ENCODE data around the gene PLPP3.

Gene PLPP3

DNA sequence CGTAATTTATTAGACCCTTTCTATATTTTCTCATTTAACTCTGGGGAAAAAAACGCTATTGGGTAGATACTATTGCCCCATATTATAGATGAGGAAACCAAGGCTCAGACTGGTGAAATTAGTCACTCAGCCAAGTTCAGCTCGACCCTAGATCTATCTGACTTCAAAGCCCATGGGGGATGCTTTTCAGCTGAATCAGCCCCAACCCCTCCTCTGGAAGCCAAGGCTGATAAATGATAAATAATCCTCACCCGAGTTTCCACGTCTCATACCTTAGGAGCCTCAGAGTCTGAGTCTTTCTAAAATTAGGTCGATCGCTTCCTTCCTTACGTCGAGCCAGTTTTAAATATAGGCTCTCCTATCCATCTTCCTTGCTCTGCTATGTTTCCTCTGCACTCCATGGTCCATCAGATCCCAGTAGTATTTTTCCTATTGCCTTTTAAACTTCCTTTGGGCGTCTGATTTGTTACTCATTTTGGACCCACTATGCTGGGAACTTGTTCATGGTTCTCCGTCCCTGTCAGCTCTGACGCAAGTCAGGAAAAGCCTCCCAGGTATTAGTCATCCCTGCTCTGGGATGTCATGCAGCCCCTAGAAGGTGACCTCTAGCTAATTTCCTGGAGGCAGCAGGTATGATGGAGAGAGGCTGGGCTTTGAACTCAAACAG lies 122.8 kb downstream of the PLPP3 start:
- DNase-seq = no peak

DNA sequence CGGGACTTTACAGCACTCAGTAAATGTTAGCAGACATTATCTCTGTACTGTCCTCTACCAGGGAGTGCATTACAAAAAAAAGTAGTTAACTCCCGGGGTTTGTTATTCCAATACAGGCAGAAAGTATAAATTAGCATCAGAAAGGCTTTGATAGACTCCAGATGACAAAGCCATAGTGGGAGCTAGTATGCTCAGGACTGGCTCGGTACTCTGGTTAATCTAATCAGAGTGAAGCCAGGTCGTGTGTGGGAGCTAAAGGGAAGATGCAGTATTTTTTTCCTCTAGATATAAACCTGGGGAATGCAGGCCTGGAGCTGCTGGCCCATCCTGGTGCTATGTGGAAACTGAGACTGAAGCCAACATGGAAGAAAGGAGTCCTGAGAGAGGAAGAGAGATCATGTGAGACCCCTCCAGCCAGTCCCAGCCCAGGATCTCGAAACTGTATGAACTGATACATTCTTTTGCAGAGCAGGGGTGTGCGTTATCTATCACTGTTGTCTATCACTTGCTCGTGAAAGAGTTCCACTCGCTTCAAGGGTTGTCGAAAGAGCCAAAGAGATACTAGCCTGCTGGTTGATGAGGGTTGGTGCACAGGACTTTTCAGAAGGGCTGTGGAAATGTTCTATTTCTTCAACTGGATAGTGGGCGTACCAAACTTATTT lies 125.8 kb downstream of the PLPP3 start:
- no peak for DNase-seq

GRCh38 chr1:56453016-56453415 lies 126.3 kb downstream of the PLPP3 start:
- DNase-seq = no peak

DNA sequence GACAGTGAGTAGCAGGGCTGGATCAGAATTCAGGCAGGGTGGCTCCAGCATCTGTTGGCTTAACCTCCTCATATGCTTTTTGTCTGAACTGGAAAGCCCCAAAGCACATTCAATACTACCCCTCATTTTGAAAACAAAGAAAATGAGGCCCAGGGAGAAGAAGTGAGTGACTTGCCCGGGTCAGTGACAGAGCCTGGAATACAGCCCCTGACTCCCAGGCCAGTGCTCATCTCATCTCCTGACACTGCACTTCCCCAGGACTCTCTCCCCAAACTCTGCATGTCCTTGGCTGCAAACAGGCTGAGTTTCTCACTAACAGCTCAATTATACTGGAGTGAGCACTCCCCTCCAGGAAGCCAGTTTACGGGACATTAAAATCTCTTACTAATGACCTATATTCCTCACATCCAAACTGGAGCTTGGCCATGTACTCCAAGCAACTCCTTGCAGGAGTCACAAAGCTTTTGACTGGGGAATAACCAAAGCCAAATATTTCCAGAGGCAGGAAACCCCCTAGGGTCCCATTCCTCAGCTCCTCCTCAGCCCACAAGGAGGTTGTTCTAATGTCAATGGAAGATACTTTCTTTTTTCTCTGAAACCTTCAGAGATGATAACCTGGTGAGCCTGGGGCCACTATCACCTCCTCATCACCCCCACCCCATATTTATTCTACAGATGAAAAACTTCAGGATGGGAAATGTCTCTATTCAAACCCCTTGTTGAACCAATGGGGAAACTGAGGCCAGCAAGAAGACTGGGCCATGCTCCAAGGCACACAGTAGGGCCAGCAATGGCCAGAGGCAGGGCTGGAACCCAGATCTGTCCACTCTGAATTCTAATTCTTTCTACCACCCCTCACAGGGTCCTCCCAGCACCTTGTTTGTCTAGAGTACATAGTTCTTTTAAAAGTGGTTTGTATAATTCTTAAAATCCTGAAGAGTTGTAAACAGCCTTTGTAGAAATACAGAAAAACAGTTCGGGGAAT lies 127.0 kb downstream of the PLPP3 start:
- DNase-seq = no peak

- DNase-seq = no peak
These were observed 127.9 kb downstream of the PLPP3 start for GRCh38 chr1:56451491-56451890.

DNA sequence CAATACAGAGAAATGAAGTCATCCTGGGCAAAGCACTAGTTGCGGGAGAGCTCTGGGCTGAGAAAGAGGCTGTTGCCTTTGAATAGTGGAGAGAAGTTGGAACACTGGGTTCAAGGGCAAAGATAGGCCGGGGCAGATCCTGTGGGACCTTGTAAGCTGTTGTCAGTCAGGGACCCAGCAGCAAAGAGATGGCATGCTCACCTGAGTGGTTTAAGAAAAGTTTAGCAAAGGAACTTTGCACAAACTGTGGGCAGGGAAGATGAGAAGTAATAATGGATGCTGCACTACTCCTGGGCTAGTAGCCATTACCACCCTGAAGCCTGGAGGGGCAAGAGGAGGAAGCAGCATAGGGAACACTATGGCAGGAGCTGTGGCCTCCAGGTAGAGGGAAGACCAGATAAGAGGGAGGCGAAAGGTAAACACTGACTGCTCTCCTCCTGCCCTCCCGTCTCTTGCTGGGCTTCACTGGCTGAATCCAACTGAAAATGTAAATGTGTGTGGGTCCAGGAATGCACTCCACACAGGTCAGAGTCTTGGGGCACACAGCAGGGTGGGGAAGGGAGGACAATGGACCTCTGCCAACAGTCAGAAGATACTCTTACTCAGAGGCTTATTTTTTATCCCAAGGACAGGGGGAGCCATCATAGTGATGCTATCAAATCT lies 129.2 kb downstream of the PLPP3 start:
- no peak for DNase-seq

GRCh38 chr1:56448529-56449300 lies 130.6 kb downstream of the PLPP3 start:
- DNase-seq = no peak

- DNase-seq = no peak
These were observed 131.5 kb downstream of the PLPP3 start for GRCh38 chr1:56447823-56448222.

DNA sequence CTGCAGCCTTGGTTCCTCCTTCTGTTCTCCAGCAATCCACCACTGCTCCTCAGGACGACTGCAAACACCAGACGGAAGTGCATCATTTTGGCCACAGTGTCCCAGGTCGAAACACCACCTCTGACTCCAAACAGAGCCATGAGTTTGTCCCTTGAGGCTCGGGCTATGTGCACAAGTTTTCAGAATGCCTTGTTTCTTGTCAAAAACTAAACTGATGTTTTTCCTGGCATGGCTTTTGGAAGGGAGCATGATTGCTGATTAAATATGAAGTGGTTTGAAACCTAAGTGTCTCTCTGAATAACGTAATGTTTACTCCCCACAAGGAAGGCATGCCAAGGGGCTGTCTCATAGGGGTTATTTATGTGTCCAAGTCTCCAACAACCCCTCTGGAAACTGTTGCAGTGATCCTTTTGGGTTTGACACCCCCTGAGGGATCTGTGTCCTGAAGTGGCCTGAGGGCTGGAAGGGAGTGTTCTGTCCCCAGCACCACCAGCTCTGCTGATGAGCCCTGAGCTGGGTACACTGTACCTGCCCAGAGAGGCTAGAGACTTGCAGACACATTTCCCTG lies 132.7 kb downstream of the PLPP3 start:
- DNase-seq = no peak

DNA sequence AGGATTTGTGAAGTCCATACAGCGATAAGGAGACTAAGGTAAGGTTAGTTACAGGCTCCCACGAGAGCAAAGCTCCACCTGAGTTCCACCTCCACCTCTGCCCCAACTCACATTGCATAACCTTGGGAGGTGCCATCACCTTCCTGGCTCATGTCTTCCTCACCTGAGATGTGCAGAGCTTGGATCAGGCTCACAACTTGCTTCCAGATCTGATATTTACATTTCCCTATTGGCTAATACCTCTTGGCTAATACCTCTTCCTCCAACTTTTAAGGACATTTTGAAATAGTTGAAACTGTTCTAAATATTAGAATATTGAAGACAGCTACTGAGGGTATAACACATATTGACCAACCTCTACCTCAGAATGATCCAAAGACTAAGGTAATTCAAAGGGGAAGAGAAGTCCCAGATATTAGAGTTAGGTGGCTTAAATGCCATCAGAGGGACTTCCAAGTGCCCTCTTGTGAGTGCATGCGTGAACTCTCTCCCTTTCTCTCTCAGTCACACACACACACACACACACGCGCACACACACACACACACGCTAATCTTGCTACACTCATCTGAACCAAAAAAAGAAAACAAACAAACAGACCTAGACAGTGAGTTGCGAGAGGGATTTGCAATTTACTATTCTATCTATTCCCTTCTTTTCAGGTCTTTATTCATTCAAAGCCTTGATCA lies 134.3 kb downstream of the PLPP3 start:
- no peak for DNase-seq

Measured in NCI-H2081 treated with DMSO at 0.1 percent for 48 hours (cell line).